ENCODE data around the gene GJD2. TPM values are rescaled to one million over a fixed set of nuclear protein-coding genes. Genes with fewer than 3 reads are reported as not detected.
A peak's percentile ranks its signal among the peaks of the same experiment; 100 is the strongest.

The GJD2 gene
- total RNA-seq, 1 donor from 2014 or later = not detected

DNA sequence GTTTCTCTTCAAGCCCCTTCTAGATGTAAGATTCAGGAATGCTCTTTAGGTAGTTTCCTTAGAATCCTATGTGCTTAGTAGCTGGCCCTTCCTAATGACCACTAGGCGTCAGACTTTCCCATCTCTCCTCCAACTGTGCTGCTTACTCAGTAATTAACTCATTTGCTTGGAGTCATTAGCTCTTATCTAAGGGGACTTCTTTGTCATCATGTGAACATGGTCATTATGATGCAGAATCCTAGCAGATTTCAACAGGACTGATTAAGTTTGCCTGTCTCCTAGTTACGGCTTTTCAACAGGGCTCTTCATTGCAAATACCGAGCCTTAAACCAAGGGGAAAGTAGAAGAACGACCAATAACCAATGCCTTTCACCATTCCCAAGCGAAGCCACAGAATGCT lies 46.4 kb downstream of the GJD2 start:
- DNase-seq (no peak), ATAC-seq (ENCODE audit: poor library complexity) (peak; percentile 87)
- intact Hi-C loops (cut with DNase I) = loop anchor here (10.0 kb wide), 1 partner anchor 206 kb away; no protein-coding TSS in a partner anchor

DNA sequence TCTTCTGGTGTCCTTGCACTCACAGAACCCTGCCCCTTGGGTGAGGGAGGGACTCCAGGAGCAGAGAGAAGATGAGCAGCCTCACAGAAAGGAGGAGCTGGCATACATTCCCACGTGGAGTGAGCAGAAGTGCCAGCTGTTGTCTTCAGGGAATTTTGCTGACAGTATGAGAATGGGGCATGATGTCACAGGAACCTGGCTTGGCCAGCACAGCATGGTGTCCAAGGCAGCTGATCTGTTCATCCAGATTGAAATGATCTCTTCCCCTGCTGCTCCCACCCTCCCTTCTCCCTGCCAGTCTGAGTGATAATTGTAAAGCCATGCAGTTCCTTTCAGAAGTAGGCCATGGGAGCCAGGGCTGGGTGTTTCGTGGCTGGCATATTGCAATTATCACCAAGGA lies 53.3 kb downstream of the GJD2 start:
- DNase-seq = no peak
- intact Hi-C loops (cut with DNase I) = loop anchor here (10.0 kb wide), 1 partner anchor 213 kb away; no protein-coding TSS in a partner anchor
- ATAC-seq (ENCODE audit: poor library complexity) = no peak

Other genes starting within 250 kb of the GJD2 start
- 9.1 TPM for gene GOLGA8B, start 171.3 kb downstream of the GJD2 start, total RNA-seq
- gene ACTC1, start 40.6 kb upstream of the GJD2 start, total RNA-seq = 12,822 TPM
- 8.3 TPM for gene AQR, start 214.7 kb upstream of the GJD2 start, total RNA-seq
- gene ZNF770, start 233.3 kb upstream of the GJD2 start, total RNA-seq = 41.8 TPM

Data from Right ventricle myocardium superior (tissue), 1 donor.